Stimulated activated CD4-positive, alpha-beta T cell treated with anti-CD3 and anti-CD28 coated beads, Interleukin-4, amount 100 ng/mL, for 1 hour (primary cell): ENCODE data around the gene RCOR3.
"Not testable (repeated sequence)": the region's sequence is repeated elsewhere in the genome, so short reads cannot be mapped to it uniquely, and the experiment has no call there.

Experiments
- DNase-seq: peaks from one replicate; pipeline ENCODE4 v3.0.0-alpha.2; 2020

The RCOR3 gene

DNA sequence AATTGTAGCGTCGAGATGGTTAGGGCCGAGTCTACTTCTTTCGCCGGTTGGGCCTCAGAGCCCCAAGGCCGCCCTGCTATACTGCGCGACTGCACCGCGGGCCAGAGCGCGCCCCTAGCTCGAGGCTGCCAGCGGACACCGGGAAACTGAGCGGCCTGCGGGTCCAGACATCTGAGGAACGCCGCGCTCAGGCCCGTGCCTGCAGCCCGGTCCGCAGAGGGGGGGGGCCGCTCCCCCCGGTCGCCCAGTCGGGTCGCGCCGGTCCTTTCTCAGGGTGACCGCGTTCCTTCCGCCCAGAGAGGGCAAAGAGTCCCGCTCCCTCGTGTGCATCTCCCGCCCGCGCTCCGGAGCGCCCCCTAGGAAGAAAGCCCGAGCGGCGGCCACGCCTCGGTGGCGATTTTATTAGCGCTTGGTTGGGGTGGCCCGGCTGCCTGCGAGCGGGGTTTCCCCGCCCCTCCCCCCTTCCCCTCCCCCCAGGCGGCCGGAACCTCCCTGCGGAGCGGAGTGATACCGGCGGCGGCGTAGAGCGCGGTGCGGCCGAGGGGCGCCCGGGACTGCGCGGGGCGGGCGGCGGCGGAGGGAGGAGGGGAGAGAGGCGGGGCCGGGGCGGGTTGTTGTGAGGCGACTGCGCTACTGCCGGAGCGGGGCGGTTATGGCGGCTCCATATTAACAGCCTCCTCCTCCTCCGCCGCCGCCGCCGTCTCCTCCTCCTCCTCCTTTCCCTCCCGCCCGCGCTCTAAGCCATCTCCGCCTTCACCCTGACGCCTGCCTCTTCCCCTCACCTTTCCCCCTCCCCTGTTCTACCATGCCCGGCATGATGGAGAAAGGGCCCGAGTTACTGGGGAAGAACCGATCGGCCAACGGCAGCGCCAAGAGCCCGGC is at the start of gene RCOR3:
TSS of gene RCOR3 (plus strand) at position 611 of the 882 bp plus-strand sequence. CDS start at position 806, 195 bp downstream.
- peak; percentile 94 for DNase-seq

DNA sequence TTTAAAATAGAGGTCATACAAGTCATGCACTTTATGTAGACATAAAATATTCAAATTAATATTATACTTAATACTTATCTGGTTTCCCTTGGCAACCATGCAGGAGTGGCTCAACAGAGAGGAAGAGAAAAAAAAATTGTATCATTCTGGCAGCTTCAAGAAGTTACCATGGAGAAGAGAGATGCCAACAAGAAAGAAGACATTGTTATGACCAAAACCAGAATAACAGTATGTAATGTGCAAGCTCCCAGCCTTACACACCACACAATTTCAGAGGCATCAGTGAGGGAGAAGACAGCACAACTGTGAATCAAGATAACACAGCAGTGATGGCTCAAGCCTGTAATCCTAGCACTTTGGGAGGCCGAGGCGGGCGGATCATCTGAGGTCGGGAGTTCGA is 49.1 kb upstream of the RCOR3 start:
- no peak for DNase-seq

- DNase-seq = no peak
These were observed 48.2 kb upstream of the RCOR3 start for GRCh38 chr1:211210965-211211364.

- DNase-seq = no peak
These were observed 45.5 kb upstream of the RCOR3 start for GRCh38 chr1:211213702-211214101.

- DNase-seq = no peak
These were observed 43.6 kb upstream of the RCOR3 start for GRCh38 chr1:211215577-211215976.

DNA sequence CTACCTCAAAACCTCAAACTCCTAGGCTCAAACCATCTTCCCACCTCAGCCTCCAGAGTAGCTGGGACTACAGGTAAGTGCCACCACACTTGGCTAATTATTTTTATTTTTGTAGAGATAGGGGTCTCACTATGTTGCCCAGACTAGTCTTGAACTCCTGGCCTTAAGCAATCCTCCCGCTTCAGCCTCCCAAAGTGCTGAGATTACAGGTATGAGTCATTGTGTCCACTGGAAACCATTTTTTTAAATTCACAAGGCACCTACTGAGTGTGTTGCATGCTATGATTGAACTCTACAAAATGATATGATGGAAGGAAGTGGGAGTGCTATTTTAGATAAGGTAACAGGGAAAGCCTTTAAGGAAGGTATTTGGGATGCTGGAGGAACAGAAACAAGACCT is 41.8 kb upstream of the RCOR3 start:
- DNase-seq = no peak

DNA sequence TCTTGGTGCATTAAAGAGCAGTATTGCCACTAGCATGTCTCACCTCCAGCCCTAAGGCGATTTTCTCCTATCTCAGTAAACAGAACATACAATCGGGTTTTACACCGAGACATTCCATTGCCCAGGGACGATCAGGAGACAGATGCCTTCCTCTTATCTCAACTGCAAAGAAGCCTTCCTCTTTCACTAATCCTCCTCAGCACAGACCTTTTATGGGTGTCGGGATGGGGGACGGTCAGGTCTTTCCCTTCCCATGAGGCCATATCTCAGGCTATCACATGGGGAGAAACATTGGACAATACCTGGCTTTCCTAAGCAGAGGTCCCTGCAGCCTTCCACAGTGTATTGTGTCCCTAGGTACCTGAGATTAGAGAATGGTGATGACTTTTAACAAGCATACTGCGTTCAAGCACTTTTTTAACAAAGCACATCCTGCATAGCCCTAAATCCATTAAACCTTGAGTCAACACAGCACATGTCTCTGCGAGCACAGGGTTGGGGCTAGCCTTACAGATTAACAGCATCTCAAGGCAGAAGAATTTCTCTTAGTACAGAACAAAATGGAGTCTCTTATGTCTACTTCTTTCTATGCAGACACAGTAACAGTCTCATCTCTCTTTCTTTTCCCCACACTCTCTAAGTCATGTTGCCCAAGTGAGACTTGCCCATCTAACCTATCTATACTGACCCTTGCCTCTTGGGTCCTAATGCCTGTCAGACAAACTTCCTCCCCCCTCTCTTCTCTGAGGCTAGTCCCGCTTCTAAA is 36.5 kb upstream of the RCOR3 start:
- not testable (repeated sequence) for DNase-seq

GRCh38 chr1:211228573-211229364 is 30.4 kb upstream of the RCOR3 start:
- peak; percentile 2 for DNase-seq

- no peak for DNase-seq
These were observed 29.8 kb upstream of the RCOR3 start for GRCh38 chr1:211229365-211229759.

DNA sequence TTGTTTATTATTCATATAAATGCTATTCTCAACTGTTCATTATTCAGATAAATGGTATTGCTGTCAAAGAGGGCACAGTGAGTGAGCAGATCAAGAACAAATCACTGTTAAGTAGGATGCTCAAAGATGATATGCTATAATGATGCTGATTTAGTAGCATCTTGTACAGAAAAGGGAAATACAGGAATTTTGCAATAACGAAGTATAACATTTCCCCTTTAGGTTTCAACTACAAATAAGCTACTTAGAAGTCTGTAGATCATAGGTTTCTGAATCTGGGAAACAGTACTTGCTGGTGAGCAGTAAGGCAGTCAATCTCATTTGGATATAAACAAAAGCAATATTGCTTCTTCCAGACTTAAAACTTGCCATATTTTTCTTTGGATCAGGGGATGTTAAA is 27.3 kb upstream of the RCOR3 start:
- DNase-seq = no peak

GRCh38 chr1:211236633-211237320 is 22.4 kb upstream of the RCOR3 start:
- DNase-seq = no peak

DNA sequence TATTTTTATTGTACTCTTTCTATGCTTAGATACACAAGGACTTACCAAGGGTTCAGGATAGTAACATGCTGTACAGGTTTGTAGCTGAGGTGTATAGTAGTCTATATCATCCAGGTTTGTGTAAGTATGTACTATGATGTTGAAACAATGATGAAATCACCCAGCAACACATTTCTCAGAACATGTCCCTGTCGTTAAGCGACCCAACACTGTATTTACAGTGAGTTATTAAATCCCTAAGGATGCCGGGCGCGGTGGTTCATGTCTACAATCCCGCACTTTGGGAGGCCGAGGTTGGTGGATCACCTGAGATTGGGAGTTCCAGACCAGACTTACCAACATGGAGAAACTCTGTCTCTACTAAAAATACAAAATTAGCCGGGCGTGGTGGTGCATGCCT is 21.6 kb upstream of the RCOR3 start:
- no peak for DNase-seq

GRCh38 chr1:211240567-211240966 is 18.6 kb upstream of the RCOR3 start:
- not testable (repeated sequence) for DNase-seq

GRCh38 chr1:211241071-211241470 is 18.1 kb upstream of the RCOR3 start:
- no peak for DNase-seq

GRCh38 chr1:211243639-211244038 is 15.5 kb upstream of the RCOR3 start:
- not testable (repeated sequence) for DNase-seq

- DNase-seq = not testable (repeated sequence)
These were observed 12.6 kb upstream of the RCOR3 start for GRCh38 chr1:211246583-211246982.

- no peak for DNase-seq
These were observed 11.2 kb upstream of the RCOR3 start for GRCh38 chr1:211247921-211248320.

GRCh38 chr1:211249611-211250010 is 9.6 kb upstream of the RCOR3 start:
- DNase-seq = not testable (repeated sequence)

DNA sequence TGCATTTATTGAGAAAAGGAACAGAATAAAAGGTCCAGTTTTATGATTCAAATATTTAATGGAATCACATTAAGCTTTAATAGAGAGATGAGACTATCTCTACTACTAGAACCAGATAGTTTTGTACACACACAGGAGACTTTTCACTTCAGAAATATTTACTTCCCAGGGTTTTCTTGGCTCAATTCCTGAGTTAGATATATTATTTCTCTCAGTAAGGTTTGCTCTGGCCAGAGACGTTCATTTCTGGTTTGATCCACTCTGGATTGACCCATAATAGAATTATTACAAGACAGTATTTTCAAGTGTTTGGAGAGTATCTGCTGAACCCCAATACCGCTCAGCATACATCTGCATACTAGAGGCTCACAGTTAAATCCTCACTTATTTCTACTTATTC is 1.3 kb upstream of the RCOR3 start:
- DNase-seq = no peak

DNA sequence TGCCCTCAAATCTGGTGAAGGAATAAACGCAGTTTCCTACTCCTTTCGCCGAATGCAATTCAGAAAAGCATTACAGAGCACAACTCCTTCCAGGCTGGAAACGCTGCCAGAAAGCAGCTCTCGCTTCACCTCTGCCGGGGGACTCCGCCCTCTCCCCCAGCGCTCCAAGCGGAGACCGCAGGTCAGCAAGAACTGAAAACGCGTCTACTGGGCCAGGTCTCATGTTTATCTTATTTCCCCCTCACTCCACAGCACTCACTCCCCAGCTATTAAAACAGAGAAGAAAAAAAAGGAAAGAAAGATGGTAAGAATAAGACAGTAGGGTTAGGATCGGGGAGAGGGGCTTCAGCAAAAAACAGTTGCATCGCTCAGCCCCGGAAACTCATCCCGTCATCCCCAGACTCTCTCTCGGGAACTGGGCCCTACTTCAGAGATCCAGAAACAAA is 833 bp upstream of the RCOR3 start:
- peak; percentile 60 for DNase-seq

DNA sequence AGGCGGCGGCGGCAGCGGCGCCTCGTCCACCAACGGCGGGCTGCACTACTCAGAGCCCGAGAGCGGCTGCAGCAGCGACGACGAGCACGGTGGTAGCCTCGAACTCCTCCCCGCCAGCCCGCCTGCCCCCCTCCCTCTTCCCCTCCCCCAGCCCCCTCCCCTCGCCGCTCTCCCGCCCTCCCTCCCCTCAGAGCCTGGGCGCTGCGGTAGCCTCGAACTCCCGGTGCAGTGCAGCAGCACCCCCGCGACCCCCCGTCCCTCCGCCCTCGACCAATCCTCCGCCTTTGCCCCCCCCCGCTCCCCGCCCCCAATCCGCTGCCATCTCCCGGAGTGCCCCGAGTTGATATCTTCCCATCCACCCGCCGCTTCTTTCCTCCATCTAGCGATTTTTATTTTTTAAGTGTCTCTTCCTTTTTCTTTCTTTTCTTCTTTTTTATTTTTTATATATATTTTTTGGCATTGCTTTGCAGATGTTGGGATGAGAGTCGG is 516 bp downstream of the RCOR3 start:
- DNase-seq = peak; percentile 56
